Muscle of leg (tissue), 11 donors: ENCODE measurements around the gene HOXB3. TPM values are rescaled to one million over a fixed set of nuclear protein-coding genes. Genes with fewer than 3 reads are reported as not detected.
A peak's percentile ranks its signal among the peaks of the same experiment; 100 is the strongest.

ENCODE experiments used
- DNase-seq: peaks from one replicate; pipeline ENCODE4 v3.0.0; 2013
- H3K27ac ChIP-seq: one replicate; pipeline ENCODE4 v1.5.1; 2013; ENCODE audit warnings: mild to moderate bottlenecking, low read length, control low read depth
- H3K27me3 ChIP-seq: one replicate; pipeline ENCODE4 v1.6.1; 2013; ENCODE audit warnings: low read length; ENCODE audit not compliant: control insufficient read depth, insufficient read depth
- H3K36me3 ChIP-seq: one replicate; pipeline ENCODE4 v1.6.1; 2013; ENCODE audit warnings: low read length; ENCODE audit not compliant: control insufficient read depth, insufficient read depth
- H3K4me1 ChIP-seq: one replicate; pipeline ENCODE4 v1.6.1; 2013; ENCODE audit warnings: low read length; ENCODE audit not compliant: control insufficient read depth, insufficient read depth
- H3K4me3 ChIP-seq: one replicate; pipeline ENCODE4 v1.5.1; 2013; ENCODE audit warnings: low read length, control low read depth
- H3K9me3 ChIP-seq: replicated peaks from 2 replicates; pipeline ENCODE4 v1.6.1; 2013; ENCODE audit warnings: low read depth, low read length; ENCODE audit not compliant: control insufficient read depth
- WGBS: methylation state at CpG from one replicate; pipeline ENCODE4 v1.1.5; 2013; ENCODE audit warnings: missing lambda C conversion rate; ENCODE audit not compliant: insufficient coverage; 5-methylcytosine and 5-hydroxymethylcytosine counted together
- polyA plus RNA-seq, 8 donors: library from polyadenylated mRNA; unstranded; fragments of 120-200 nt; gene quantifications; one replicate each; pipeline versions ENCODE4 v1.2.1 to v1.2.3, GENCODE V29; 2013; ENCODE audit warnings: inconsistent platforms in 1 of 8, low replicate concordance in 1 of 8; ENCODE audit not compliant: insufficient read length in 8 of 8, insufficient read depth in 1 of 8
- total RNA-seq: library from RNA; stranded (reverse); fragments of 120-200 nt; gene quantifications from one replicate; pipeline ENCODE4 v1.2.4, GENCODE V29; 2013

HOXB3 gene
- total and polyA plus RNA-seq, 9 donors, result 3.1 to 14.6 (median 9.4) TPM

- H3K36me3 ChIP-seq, result no peaks in the 10 kb centered on the region
- DNase-seq, result no peak
- no peak overlapping the region for H3K4me3 ChIP-seq
- peaks cover 41% of the 10 kb centered on the region for H3K4me1 ChIP-seq
- WGBS, result 25% methylated on average over 5 of the region's 8 CpGs
- no peak overlapping the region for H3K27ac ChIP-seq
- H3K27me3 ChIP-seq, result peaks cover 96% of the 10 kb centered on the region
- no peaks in the 10 kb centered on the region for H3K9me3 ChIP-seq
These were observed 15.5 kb downstream of the HOXB3 start for GRCh38 chr17:48574505-48575065.

- no peaks in the 10 kb centered on the region for H3K36me3 ChIP-seq
- H3K9me3 ChIP-seq, result no peaks in the 10 kb centered on the region
- no CpG with 5 or more reads among the region's 1 CpG for WGBS
- no peak for DNase-seq
- H3K27ac ChIP-seq, result peak overlapping the region; percentile 40
- no peak overlapping the region for H3K4me3 ChIP-seq
- H3K4me1 ChIP-seq, result peaks cover 31% of the 10 kb centered on the region
- peaks cover 97% of the 10 kb centered on the region for H3K27me3 ChIP-seq
These were observed 18.1 kb downstream of the HOXB3 start for GRCh38 chr17:48571826-48572417.

DNA sequence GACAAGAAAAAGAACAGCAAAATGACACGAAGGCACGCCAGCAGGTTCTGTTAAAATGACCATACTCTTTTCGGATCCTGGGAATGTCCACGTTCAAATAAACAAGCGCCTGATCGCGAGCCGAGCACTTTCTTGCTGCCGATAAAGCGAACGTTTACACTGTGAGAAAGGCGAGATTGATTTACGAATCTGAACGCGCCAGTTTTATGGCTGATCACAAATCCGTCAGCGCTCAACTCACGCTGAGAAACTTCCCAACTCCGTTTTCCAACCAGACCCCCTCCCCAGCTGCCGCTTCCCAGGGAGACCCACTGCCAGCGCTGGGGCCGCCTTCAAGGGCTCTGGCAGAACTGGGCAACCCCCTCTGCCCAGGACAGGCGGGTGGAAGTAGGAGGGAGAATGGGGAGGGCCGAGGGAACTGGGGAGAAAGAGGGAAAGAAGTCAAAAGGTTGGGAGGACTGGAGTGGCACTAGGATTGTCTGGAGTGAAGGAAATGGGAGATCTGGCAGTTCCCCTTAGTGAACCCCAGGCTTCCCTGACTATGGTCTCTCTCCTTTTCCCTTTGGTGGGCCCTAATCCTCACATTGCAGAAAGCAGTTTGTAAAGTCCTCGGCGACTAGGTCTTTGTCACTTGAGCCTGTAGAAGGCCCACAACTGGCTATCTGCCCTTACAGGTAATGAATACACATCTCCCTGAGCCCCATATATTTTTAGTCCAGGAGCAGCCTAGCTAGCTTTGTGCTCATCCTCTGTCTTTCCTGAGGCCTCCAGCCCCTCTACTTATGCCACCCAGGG lies 18.8 kb downstream of the HOXB3 start:
- 24% methylated on average over 21 of the region's 26 CpGs for WGBS
- no peak for DNase-seq
- peak overlapping the region; percentile 40 for H3K27ac ChIP-seq

DNA sequence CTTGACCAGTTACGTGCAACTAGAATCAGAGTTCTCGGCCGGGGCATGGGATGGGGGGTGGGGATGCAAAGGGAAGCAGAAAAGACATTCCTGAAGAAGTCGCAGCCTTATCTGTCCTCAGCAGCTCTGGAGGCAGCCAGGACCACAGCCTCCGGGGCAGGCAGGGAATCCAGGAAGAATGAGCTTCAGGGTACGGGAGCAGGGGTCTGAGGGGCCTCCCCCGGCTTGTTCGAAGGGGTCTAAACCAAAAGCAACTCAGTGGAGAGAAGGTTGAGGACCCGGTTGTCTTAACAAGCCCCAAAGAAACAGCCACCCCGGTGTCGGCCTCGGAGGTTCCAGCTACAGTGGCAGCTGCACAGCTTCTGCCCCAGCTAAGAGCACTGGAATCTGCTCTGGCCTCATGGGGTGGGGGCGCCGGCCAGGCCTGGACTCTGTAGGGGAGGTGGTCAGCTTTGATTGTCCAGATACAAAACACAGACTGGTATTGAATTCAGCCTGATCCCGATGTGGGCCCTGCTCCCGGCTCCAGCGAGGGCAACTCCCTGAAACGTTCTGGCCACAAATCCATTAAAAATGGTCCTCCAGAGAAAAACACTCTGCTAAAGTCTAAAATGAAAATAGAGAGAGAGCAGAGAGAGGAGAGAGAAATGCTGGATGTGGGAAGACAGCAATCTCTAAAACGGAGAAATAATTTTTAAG lies 19.6 kb downstream of the HOXB3 start:
- H3K4me3 ChIP-seq, result no peak overlapping the region
- no peaks in the 10 kb centered on the region for H3K9me3 ChIP-seq
- H3K4me1 ChIP-seq, result peaks cover 19% of the 10 kb centered on the region
- peak overlapping the region; percentile 60 for H3K27ac ChIP-seq
- WGBS, result 8% methylated on average over 12 of the region's 19 CpGs
- H3K27me3 ChIP-seq, result peaks cover 97% of the 10 kb centered on the region
- DNase-seq, result no peak
- no peaks in the 10 kb centered on the region for H3K36me3 ChIP-seq

More for the DNA sequence above, 18.8 kb downstream of the HOXB3 start:
- no peaks in the 10 kb centered on the region for H3K9me3 ChIP-seq
- no peak overlapping the region for H3K4me3 ChIP-seq
- H3K27me3 ChIP-seq, result peaks cover 97% of the 10 kb centered on the region
- H3K4me1 ChIP-seq, result peaks cover 24% of the 10 kb centered on the region
- H3K36me3 ChIP-seq, result no peaks in the 10 kb centered on the region

GRCh38 chr17:48569674-48570324 lies 20.2 kb downstream of the HOXB3 start:
- WGBS, result 18% methylated on average over 1 of the region's 6 CpGs
- Histone ChIP-seq H3K9me3 (no peaks in the 10 kb centered on the region), H3K36me3 (no peaks in the 10 kb centered on the region), H3K4me1 (peaks cover 24% of the 10 kb centered on the region), H3K27me3 (peaks cover 99% of the 10 kb centered on the region), H3K4me3 (no peak overlapping the region), H3K27ac (peak overlapping the region; percentile 60)
- no peak for DNase-seq

GRCh38 chr17:48569240-48569582 lies 20.8 kb downstream of the HOXB3 start:
- no peak for DNase-seq
- Histone ChIP-seq H3K36me3 (no peaks in the 10 kb centered on the region), H3K27me3 (peaks cover 99% of the 10 kb centered on the region), H3K4me3 (no peak overlapping the region), H3K27ac (peak overlapping the region; percentile 13), H3K4me1 (peaks cover 24% of the 10 kb centered on the region), H3K9me3 (no peaks in the 10 kb centered on the region)
- WGBS, result 43% methylated on average over 1 of the region's 3 CpGs

DNA sequence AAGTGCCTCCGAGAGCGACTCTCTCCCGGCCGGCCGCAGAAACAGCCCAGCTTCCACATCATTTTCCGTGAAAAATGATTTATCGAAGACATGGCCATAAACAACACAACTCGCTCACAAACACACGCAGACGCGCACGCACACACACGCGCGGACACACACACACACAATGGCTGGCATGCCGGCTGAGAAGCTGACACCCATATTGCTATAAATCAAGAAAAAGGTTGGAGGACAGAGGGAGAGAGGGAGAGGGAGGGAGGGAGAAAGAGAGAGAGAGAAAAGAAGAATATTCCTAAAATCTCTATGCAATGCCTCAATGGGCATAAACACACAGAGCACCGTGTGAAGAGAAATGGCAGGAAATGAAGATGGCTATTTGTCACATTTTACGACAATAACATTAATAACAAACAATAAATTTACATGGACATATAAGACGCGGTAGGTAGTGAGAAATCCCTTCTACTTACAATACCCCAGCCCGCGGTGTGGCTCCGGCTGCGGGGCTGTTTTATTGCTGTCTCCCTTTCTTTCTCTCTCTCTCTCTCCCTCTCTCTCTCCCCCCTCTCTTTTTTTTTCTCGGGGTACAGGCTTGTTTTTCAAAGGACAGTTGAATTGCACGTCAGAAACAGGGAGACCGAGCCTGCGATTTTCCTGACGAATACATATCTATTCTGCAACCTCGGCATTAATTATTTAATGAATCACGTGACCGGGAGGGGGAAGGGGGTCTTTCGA lies 21.4 kb downstream of the HOXB3 start:
- no peak for DNase-seq
- 9% methylated on average over 4 of the region's 33 CpGs for WGBS
- H3K4me3 ChIP-seq, result no peak overlapping the region
- peaks cover 27% of the 10 kb centered on the region for H3K4me1 ChIP-seq
- H3K27me3 ChIP-seq, result peaks cover 97% of the 10 kb centered on the region
- no peaks in the 10 kb centered on the region for H3K36me3 ChIP-seq
- peak overlapping the region; percentile 38 for H3K27ac ChIP-seq
- no peaks in the 10 kb centered on the region for H3K9me3 ChIP-seq

- H3K4me3 ChIP-seq, result no peak overlapping the region
- H3K27me3 ChIP-seq, result peaks cover 97% of the 10 kb centered on the region
- peak overlapping the region; percentile 31 for H3K27ac ChIP-seq
- no peak for DNase-seq
- WGBS, result 33% methylated on average over 1 of the region's 2 CpGs
- H3K9me3 ChIP-seq, result no peaks in the 10 kb centered on the region
- peaks cover 33% of the 10 kb centered on the region for H3K4me1 ChIP-seq
- H3K36me3 ChIP-seq, result no peaks in the 10 kb centered on the region
These were observed 22.2 kb downstream of the HOXB3 start for GRCh38 chr17:48567646-48568354.

- H3K4me1 ChIP-seq, result peaks cover 34% of the 10 kb centered on the region
- H3K27ac ChIP-seq, result peak overlapping the region; percentile 6
- peaks cover 96% of the 10 kb centered on the region for H3K27me3 ChIP-seq
- 63% methylated on average over 5 of the region's 6 CpGs for WGBS
- no peak overlapping the region for H3K4me3 ChIP-seq
- no peak for DNase-seq
- no peaks in the 10 kb centered on the region for H3K9me3 ChIP-seq
- H3K36me3 ChIP-seq, result no peaks in the 10 kb centered on the region
These were observed 22.8 kb downstream of the HOXB3 start for GRCh38 chr17:48567209-48567608.
